ENCODE data around the gene CRACR2A.

Gene CRACR2A

DNA sequence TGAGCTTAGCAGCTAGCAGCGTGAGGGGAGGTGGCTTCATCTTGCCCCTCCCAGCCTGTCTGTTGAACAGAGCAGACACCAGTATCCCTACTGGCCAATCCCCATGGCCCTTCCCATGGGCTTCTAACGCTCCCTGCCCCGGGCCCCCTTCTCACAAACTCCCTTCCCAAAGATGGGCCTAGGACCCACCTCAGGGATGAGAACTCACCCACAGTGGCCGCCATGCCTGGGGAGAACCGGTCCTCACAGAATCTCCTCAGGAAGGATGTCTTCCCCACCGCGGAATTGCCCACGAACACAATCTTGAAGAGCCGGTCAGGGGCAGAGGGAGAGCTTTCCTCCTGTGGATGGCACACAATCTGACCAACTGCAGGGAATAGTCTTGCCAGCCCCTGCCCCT lies 119.5 kb downstream of the CRACR2A start:
- Histone ChIP-seq H3K4me3 (ENCODE audit: low read depth in 1 of 2, low read length in 1 of 2) (no peak overlapping the region), H3K27me3 (no peaks in the 10 kb centered on the region), H3K9me3 (no peaks in the 10 kb centered on the region), H3K4me1 (ENCODE audit: control insufficient read depth in 1 of 2, insufficient read depth in 1 of 2, low read depth in 1 of 2, low read length in 1 of 2) (no peaks in the 10 kb centered on the region), H3K27ac (no peak overlapping the region), H3K36me3 (peaks cover 97% of the 10 kb centered on the region)
- TF ChIP-seq CTCF (IDR thresholded peaks at IDR 0.05), result no peak

GRCh38 chr12:3632754-3633153 lies 120.2 kb downstream of the CRACR2A start:
- H3K4me1 ChIP-seq (ENCODE audit: control insufficient read depth in 1 of 2, insufficient read depth in 1 of 2, low read depth in 1 of 2, low read length in 1 of 2), result no peaks in the 10 kb centered on the region
- no peak for TF ChIP-seq CTCF (IDR thresholded peaks at IDR 0.05)
- no peak overlapping the region for H3K4me3 ChIP-seq (ENCODE audit: low read depth in 1 of 2, low read length in 1 of 2)
- H3K9me3 ChIP-seq, result no peaks in the 10 kb centered on the region
- H3K27ac ChIP-seq, result no peak overlapping the region
- H3K36me3 ChIP-seq, result peaks cover 95% of the 10 kb centered on the region
- no peaks in the 10 kb centered on the region for H3K27me3 ChIP-seq

GRCh38 chr12:3632256-3632655 lies 120.7 kb downstream of the CRACR2A start:
- H3K27ac ChIP-seq, result no peak overlapping the region
- H3K4me3 ChIP-seq (ENCODE audit: low read depth in 1 of 2, low read length in 1 of 2), result no peak overlapping the region
- no peak for TF ChIP-seq CTCF (IDR thresholded peaks at IDR 0.05)
- H3K4me1 ChIP-seq (ENCODE audit: control insufficient read depth in 1 of 2, insufficient read depth in 1 of 2, low read depth in 1 of 2, low read length in 1 of 2), result no peaks in the 10 kb centered on the region
- peaks cover 95% of the 10 kb centered on the region for H3K36me3 ChIP-seq
- no peaks in the 10 kb centered on the region for H3K27me3 ChIP-seq
- no peaks in the 10 kb centered on the region for H3K9me3 ChIP-seq

DNA sequence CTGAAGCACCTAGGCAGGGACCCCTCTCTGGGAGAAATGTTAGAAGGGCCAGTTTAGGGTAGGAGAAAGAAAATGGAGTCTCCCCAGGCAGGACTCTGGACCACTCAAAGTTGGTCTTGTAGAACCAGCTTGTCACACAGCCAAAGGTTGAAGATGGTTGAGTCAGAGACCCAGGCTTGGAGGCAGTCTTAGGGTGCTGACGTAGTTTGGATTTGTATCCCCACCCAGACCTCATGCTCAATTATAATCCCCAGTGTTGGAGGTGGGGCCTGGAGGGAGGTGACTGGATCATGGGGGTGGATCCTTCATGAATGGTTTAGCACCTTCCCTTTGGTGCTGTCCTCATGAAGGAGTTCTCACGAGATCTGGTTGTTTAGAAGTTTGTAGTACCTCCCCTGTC lies 121.2 kb downstream of the CRACR2A start:
- no peaks in the 10 kb centered on the region for H3K27me3 ChIP-seq
- H3K4me1 ChIP-seq (ENCODE audit: control insufficient read depth in 1 of 2, insufficient read depth in 1 of 2, low read depth in 1 of 2, low read length in 1 of 2), result no peaks in the 10 kb centered on the region
- peaks cover 95% of the 10 kb centered on the region for H3K36me3 ChIP-seq
- no peak overlapping the region for H3K4me3 ChIP-seq (ENCODE audit: low read depth in 1 of 2, low read length in 1 of 2)
- H3K9me3 ChIP-seq, result no peaks in the 10 kb centered on the region
- H3K27ac ChIP-seq, result no peak overlapping the region
- TF ChIP-seq CTCF (IDR thresholded peaks at IDR 0.05), result no peak

GRCh38 chr12:3631272-3631637 lies 121.7 kb downstream of the CRACR2A start:
- Histone ChIP-seq H3K9me3 (no peaks in the 10 kb centered on the region), H3K4me3 (ENCODE audit: low read depth in 1 of 2, low read length in 1 of 2) (no peak overlapping the region), H3K27me3 (no peaks in the 10 kb centered on the region), H3K4me1 (ENCODE audit: control insufficient read depth in 1 of 2, insufficient read depth in 1 of 2, low read depth in 1 of 2, low read length in 1 of 2) (no peaks in the 10 kb centered on the region), H3K27ac (no peak overlapping the region), H3K36me3 (peaks cover 95% of the 10 kb centered on the region)
- no peak for TF ChIP-seq CTCF (IDR thresholded peaks at IDR 0.05)
